Measurements from ENCODE around the gene COA3.

COA3 gene

DNA sequence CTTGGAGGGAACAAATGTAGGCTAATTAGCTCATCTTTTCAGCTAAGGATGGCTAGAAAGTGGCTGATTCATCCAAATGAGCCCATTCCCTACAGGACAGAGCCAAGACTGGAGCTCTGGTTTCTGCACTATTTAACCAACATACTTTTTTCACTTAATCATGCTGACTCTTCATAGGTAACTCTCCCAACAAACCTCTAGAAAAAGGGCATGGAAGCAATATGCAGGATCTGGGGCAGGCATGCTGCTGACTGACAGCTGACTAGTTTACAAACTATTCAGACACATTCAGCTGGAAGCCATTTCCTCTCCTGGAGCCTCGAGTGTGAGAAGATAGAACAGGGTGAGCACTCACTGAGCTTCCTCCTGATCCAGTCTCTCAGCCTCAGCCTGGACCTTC, 19.4 kb upstream of the COA3 start:
- DNase-seq = no peak

DNA sequence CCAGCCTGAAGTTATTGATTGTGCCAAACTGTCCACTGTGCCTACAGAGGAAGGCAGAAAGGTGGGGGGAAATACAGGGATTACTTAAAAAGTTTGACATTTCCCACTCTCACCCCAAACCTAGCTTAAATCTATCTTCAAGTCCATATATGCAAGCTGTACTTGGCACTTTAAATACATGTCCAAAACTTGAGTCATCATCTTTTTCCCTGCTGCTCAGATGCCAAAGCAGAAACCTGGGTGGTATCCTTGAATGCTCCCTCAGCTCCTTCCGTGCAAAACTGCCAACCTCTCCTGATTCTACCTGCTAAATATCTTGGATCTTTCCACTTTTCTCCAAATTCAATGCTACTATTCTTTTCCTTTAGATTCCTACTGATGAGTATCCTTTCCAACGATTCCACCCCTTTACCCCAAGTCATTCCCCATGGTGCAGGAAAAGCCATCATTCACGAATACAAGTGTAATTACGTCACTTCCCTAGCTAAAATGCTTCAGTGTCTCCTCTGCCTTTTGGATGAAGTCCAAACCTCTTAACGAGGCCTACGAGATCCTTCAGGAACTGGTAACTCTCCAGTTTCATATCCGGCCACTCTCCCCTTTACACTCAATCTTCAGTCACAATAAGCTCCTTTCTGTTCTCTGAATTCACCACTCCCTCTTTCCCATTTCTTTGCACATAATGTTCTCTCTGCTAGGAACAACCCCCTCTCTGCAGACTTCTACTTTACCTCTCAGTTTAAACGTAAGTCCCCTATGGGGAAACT, 16.3 kb upstream of the COA3 start:
- DNase-seq = no peak

DNA sequence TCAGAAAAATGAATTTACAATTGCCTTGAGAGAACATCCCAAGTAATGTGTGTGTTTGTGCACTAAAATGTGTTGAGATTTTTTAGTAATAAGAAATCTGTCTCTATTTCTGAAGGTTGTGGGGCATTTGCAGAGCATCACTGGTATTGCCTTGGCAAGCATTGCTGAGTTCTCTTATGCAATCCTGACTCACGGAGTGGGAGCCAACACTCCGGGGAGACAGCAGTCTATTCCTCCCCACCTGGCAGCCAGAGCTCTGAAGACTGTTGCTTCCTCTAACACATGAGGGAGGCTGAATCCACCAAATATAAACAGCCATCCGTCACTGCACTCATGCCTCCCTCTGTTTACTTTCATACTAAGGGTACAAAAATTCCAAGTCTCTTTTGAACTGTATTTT, 10.7 kb upstream of the COA3 start:
- DNase-seq = no peak

DNA sequence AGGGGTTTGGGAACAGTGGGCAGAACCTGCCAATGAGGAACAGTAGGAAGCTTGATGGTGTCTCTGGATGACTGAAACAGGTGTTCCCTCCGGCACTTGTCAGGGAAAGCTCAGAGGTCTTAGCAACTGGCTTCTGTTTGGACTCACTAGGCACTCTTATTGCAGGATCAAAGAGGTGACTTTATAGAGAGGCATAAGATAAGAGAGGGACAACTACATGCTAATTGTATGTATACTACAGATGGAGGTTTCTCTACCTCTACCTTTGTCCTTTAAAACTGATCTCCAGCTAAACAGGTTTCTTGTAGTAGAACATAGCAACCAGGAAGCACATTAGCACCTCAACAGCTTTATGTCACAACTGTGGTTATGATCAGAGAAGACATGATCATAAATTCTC, 7.7 kb upstream of the COA3 start:
- no peak for DNase-seq

GRCh38 chr17:42804918-42805367, 6.4 kb upstream of the COA3 start:
- DNase-seq = no peak

DNA sequence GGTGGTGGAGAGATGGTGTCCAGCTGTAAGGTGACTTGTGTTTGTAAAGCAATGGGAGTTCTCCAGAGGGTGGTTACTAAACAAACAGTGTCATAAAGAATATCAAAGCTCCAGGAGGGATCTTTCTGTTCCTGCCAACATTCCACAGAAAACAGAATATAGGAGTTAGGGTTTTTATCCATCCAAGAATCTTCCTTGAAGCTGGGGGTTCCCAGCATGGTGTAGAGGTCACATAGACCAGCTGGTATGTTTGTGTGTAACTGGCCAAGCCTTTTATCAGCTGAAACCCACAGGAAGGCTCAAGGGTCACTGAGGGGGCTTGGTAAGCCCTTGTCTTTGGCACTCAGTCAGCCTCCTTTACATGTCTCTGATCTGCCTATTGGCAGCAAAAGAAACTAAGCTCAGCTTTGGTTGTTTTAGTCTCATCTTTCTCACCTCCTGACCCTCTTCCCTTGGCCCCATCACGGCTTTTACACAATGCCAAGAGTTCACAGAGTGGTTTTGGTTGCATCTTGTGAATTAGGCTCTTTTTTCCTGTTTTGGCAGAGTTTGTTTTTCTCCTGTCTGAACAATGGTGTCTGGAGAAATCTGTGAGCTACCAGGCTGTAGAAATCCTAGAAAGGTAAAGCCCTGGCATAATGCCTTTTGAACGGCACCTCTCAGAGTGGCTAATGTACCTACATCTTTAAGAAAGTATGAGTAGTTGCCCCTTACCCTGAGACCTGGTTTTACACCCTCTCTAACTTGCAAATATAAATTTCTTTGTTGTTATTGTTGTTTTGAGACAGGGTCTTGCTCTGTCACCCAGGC, 4.8 kb upstream of the COA3 start:
- DNase-seq = no peak

DNA sequence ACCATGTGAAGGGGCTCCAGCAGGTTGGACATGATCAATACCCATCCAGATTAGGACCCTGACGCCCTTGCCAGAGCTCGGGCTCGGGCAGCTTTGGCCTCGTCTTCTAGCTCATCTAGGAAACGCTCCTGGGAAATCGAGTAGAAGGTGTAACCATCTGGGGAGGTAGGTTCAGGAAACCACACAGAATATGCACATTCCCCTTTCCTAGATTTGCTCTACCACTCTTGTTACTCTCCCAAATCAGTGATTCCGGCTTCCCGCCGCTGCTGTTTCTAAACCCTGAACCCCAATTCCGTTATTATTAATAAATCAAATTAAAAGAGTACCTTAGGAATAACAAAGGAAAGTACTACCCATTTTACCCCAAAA, 507 bp downstream of the COA3 start:
- DNase-seq = no peak

DNA sequence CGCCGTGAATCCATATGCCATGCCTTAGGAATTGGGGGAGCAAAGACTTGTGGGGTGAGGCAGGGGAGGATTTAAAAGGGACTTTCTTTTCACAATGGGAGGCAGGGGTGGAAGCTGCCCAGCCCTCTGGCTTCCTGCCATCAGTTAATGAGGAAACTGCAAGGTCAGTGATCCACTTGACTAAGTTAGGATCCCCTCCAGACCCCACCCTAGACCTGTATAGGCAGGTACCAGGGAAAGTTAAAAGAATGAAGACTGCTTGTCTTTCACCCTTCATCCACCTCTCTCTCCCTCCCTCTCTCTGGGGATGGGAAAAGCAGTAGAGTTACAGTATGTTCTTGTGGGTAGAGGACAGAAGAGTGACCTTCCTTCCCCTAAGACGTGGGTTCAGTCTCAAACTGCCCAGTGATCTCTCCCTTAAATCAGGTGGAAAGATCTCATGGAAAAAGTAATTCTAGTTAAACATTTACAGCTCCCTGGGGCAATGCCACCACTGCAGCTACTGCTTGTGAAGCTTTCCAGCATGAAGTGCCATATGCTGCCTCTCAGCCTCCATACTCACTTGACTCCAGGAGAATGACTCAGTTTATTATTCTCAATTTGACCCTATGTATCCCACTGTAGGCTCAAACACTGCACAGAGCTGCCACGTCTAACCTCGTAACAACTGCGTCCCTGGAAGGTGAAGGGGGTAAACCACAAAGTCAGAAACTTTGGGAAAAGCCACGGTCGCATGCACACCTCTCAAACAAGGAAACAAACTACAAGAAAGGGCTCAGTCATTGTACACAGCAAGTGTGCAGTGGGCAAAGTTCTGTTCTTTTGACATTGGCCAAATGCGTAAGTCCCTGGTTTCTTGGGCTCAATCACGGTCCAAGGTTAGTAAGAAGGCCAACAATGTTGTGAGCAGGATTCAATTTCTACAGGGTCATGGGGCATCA, 1.2 kb downstream of the COA3 start:
- DNase-seq = no peak

- DNase-seq = no peak
These were observed 2.3 kb downstream of the COA3 start for GRCh38 chr17:42796066-42796758.

- no peak for DNase-seq
These were observed 3.0 kb downstream of the COA3 start for GRCh38 chr17:42795465-42795864.

DNA sequence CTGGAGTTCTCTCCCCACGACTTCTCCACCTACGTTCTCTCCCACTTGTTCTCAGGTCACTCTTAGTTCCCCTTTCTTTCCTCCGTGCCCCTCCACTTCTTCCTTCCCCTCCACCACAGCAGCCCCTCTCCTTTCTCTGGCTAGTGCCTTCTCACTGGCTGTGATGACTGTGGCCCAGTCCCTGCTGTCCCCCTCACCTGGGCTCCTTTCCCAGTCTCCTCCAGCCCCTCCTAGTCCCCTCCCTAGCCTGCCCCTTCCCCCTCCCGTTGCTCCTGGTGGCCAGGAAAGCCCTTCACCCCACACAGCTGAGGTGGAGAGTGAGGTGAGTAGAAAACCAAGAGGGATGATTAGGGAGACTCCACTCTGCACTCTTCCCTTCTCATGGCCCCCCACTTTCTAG, 3.4 kb downstream of the COA3 start:
- DNase-seq = no peak

- DNase-seq = no peak
These were observed 6.0 kb downstream of the COA3 start for GRCh38 chr17:42792545-42792944.

- no peak for DNase-seq
These were observed 6.6 kb downstream of the COA3 start for GRCh38 chr17:42791948-42792347.

- DNase-seq = no peak
These were observed 11.2 kb downstream of the COA3 start for GRCh38 chr17:42787266-42787665.

DNA sequence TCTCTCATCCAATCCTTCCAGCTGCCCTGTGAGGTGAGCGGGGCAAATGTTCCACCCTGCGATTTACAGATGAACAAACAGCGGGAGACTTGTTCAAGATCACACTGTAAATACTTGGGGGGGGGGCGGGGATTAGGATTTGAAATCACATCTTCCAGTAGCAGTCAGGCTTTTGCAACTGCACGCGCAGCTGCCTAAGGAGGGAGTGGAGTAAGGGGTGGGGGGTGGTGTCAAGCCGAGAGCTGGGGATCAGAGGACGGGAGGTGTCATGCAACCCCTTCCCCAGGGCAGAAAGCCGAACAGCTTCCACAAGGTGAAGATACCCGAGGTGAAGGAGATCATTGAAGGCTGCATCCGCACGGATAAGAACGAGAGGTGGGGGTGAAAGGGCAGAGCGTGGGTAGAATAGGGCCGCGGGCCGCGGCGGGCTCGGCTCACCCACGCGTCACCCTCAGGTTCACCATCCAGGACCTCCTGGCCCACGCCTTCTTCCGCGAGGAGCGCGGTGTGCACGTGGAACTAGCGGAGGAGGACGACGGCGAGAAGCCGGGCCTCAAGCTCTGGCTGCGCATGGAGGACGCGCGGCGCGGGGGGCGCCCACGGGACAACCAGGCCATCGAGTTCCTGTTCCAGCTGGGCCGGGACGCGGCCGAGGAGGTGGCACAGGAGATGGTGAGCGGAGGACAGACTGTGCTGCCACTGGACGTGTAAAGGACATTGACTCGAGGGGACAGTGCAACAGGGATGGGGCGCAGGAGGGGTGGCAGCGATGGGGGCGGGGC, 13.5 kb downstream of the COA3 start:
- no peak for DNase-seq

DNA sequence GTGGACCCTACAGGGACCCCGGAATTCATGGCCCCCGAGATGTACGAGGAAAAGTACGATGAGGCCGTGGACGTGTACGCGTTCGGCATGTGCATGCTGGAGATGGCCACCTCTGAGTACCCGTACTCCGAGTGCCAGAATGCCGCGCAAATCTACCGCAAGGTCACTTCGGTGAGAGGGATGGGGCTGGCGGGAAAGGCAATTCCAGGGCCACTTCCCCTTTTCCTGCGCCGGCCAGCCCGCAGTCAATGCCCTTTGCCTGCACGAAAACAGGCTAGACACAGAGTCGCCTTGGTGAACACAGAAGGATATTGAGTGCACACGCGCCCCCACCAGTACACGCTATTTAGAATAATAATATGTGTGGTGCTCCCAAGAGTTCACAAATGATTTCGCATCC, 14.1 kb downstream of the COA3 start:
- no peak for DNase-seq

DNA sequence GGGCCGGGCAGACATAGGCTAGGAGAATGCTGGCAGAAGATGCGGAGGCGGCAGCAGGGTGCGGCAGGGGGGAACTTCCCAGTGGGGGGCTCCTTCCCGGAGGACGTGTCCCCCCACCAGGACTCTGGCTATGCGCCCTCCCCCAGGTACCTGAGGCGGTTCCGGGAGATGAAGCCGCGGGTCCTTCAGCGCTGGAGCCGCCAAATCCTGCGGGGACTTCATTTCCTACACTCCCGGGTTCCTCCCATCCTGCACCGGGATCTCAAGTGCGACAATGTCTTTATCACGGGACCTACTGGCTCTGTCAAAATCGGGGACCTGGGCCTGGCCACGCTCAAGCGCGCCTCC, 14.7 kb downstream of the COA3 start:
- DNase-seq = no peak

DNA sequence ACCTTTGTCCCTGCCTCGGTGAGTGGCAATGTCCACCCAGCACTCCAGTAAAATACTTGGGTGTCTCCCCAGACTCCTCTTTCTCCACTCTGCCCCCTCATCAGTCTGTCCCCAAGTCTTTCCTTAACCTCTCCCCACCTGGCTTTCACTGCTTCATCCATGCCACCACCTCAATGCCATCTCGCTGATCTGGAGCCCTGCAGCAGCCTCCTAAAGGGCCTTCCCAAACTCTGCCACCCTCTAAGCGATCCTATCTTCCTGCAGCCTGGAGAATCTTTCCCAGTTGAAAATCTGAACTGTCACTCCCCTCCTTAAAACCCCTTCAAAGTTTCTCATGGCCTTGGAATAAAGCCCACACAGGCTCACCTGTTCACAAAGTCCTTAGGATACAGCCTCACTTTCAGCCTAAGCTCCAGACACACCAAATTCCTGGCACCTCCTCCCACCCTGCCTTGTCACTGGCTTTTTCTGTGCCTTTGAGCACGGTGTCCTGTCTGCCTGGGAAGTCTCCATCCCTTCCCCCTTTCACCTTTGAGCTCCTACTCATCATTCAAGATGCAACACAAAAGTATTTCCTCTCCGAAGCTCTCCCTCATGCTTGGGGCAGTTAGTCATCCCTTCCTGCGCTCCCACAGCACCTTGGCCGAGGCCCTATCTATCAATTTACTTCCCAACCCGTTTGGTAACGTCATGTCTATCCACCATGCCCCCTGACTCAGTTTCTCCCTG, 15.3 kb downstream of the COA3 start:
- DNase-seq = no peak

GRCh38 chr17:42782166-42783061, 16.1 kb downstream of the COA3 start:
- DNase-seq = no peak

DNA sequence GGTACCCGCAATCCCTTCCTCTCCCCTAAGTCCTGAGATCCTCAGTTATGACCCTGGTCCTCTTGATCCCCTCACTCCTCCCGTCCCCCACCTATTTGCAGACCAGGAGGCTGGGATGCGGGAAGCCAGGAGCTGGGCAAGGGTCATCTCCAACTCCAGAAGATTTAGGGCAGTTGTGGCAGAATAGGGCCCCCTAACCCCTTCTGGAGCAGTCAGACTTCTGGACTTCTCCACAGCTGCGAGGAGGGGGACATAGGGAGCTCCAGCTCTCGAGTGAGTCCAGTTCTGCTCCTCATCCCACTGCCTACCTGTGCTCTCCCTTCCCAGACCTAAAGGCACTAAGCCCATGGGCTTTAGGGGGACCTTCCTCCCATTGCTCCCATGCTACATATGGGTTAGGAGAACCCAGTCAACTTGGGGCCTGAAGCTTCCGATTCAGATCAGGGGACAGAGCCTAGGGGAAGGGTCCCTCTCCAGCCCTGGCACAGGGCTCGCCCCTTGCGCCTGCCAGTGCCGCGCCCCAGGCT, 16.8 kb downstream of the COA3 start:
- DNase-seq = no peak
